Left ventricle myocardium inferior (tissue), 1 donor: ENCODE results near the gene GCLC. TPM values are rescaled to one million over a fixed set of nuclear protein-coding genes. Genes with fewer than 3 reads are reported as not detected.

ENCODE experiments used
- DNase-seq: peaks from one replicate; pipeline ENCODE4 v3.0.0-alpha.2; 2020
- H3K27ac ChIP-seq: fragments of 200-600 bp; replicated peaks from 2 replicates; pipeline ENCODE4 v1.8.0; 2021
- H3K27me3 ChIP-seq: fragments of 200-600 bp; 2 replicates; pipeline ENCODE4 v1.8.0; 2021; ENCODE audit warnings: low read depth
- H3K36me3 ChIP-seq: fragments of 200-600 bp; 2 replicates; pipeline ENCODE4 v1.8.0; 2021
- H3K4me1 ChIP-seq: fragments of 200-600 bp; 2 replicates; pipeline ENCODE4 v1.8.0; 2021
- H3K4me3 ChIP-seq: fragments of 200-600 bp; 2 replicates; pipeline ENCODE4 v1.8.0; 2021; ENCODE audit warnings: mild to moderate bottlenecking, moderate library complexity
- H3K9me3 ChIP-seq: fragments of 200-600 bp; replicated peaks from 2 replicates; pipeline ENCODE4 v1.8.0; 2021
- intact Hi-C: fragments of 100-400 bp; cut with micrococcal nuclease; formaldehyde crosslinking; loops from one replicate; pipeline ENCODE4 v1.11.0; 2022
- total RNA-seq: library from RNA; stranded (reverse); fragmentation: NEBNext Ultra II Directional; extraction: Animal tissue kit (Norgen Biotek cat#: 25700); gene quantifications from one replicate; pipeline ENCODE4 v1.2.1, GENCODE V29; 2021
- TF ChIP-seq, protein P1 (sequence below): fragments of 200-600 bp; IDR thresholded peaks from 2 replicates; pipeline ENCODE4 v1.8.0; 2021; ENCODE audit warnings: antibody characterized with exemption, mild to moderate bottlenecking, borderline replicate concordance
- donor health status: DM: no; HTN: yes; CAD: no; lungs with severe emphysema.

Gene GCLC
- total RNA-seq, 1 donor from 2014 or later: 30.3 TPM

DNA sequence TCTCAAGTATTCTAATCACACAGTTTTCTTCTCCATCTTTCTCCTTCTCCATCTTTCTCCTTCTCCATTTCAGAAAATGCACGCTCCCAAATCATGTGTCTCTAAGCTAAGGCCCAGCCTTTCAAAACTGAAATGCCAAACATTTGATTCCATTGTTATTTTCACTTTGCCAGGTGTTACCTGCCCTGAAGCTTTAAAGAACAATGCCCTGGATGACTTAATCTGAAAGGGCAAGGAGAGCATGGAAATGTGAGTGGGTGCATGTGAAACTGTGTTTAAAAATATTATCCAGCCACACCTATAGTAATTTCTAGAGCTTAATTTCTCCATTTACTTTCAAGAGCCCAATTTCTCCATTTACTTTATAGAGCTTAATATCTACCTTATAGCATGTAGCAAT is 42.4 kb upstream of the GCLC start:
- Histone ChIP-seq H3K9me3 (no peaks in the 10 kb centered on the region), H3K27me3 (no peaks in the 10 kb centered on the region), H3K4me3 (no peak overlapping the region), H3K4me1 (no peaks in the 10 kb centered on the region), H3K27ac (no peak overlapping the region), H3K36me3 (no peaks in the 10 kb centered on the region)
- intact Hi-C loops: no loop called here
- TF ChIP-seq, protein P1, sequence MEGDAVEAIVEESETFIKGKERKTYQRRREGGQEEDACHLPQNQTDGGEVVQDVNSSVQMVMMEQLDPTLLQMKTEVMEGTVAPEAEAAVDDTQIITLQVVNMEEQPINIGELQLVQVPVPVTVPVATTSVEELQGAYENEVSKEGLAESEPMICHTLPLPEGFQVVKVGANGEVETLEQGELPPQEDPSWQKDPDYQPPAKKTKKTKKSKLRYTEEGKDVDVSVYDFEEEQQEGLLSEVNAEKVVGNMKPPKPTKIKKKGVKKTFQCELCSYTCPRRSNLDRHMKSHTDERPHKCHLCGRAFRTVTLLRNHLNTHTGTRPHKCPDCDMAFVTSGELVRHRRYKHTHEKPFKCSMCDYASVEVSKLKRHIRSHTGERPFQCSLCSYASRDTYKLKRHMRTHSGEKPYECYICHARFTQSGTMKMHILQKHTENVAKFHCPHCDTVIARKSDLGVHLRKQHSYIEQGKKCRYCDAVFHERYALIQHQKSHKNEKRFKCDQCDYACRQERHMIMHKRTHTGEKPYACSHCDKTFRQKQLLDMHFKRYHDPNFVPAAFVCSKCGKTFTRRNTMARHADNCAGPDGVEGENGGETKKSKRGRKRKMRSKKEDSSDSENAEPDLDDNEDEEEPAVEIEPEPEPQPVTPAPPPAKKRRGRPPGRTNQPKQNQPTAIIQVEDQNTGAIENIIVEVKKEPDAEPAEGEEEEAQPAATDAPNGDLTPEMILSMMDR: no peak
- no peak for DNase-seq

DNA sequence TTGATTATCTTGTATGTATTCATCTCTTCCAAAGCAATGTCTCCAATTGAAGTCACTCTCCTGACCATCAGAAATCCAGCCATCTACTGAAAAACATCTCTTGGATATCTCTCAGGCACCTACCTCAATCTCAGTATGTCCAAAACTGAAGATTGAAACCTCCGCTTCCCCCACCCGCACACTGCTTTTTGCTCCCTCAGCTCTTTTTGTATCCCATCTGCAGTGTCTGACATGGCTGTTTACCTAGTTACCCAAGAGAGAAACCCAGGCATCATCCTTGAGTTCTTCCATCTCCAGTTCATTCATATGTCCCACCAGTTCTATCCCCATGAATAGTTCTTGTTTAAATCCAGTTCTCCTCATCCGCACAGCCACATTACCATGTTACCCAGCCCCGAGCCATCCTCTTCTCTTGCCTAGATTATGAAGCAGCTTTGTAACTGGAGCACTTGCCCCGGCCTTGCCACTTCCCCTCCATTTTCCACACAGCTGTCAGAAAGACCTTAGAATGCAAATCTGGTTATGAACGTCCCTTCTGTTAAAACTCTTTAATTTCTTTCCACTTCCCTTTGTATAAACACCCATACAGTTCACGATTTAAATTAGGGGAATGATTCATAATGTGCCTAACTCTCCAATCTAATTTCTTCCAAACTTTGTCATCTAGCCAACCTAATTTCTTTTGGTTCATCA is 40.5 kb upstream of the GCLC start:
- Histone ChIP-seq H3K27ac (no peak overlapping the region), H3K9me3 (no peaks in the 10 kb centered on the region), H3K27me3 (no peaks in the 10 kb centered on the region), H3K36me3 (no peaks in the 10 kb centered on the region), H3K4me1 (no peaks in the 10 kb centered on the region), H3K4me3 (no peak overlapping the region)
- TF ChIP-seq, protein P1: no peak
- no peak for DNase-seq
- intact Hi-C loops: no loop called here

DNA sequence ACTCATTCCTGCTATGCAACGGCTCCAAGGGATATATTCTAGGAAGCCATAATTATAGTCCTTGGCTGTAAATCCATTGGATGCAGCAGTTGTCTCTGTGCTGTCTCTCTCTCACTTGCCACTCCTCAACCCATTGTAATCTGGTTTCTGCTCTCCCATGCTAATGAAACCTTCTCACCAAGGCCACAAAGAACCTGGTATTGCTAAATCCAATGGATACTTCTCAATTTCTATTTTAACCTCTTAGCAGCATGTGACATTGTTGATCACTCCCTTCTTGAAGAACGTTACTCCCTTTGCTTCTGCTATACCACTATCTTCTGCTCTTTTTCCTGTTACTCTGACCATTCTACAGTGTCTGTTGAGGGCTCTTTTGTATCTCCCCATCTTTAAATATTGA is 39.8 kb upstream of the GCLC start:
- Histone ChIP-seq H3K9me3 (no peaks in the 10 kb centered on the region), H3K4me3 (no peak overlapping the region), H3K27me3 (no peaks in the 10 kb centered on the region), H3K27ac (no peak overlapping the region), H3K36me3 (no peaks in the 10 kb centered on the region), H3K4me1 (no peaks in the 10 kb centered on the region)
- intact Hi-C loops: no loop called here
- TF ChIP-seq, protein P1: no peak
- no peak for DNase-seq

DNA sequence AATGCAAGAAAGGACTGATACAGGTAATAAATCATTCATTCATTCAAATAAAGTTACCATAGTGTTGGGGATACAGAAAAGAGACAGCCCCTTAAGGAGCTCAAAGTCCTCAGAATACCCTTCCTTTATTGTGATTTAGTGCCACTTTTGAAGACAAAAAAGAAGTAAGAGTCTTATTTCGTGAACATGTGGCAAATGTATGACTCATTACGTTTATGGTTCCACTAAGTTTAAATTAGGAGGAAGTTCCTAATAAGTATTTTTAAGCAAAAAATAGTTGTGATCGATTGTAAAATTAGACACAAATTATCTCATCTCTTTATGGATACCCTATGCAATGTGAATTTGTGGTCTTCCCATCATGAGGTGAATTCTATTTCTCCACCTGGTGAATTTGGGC is 38.5 kb upstream of the GCLC start:
- no peak for DNase-seq
- TF ChIP-seq, protein P1: no peak
- intact Hi-C loops: no loop called here
- Histone ChIP-seq H3K36me3 (no peaks in the 10 kb centered on the region), H3K27ac (no peak overlapping the region), H3K4me3 (no peak overlapping the region), H3K27me3 (no peaks in the 10 kb centered on the region), H3K9me3 (no peaks in the 10 kb centered on the region), H3K4me1 (no peaks in the 10 kb centered on the region)

DNA sequence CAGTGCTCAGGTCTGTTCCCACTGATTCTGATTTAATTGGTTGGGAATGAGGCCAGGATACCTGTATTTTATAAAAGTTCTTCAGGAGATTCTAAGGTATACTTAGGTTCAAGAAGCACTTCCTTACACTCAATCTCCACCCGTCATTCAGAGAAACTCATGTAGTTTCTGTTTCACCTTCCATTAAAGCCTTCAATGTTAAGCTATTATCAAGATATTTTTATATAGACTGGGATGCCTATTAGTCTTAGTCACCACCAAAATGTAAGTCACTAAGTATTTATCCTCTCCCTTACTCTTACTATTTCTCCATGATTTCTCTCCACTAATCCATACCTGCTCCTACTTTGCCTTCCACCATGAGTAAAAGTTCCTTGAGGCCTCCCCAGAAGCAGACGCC is 38.1 kb upstream of the GCLC start:
- no peaks in the 10 kb centered on the region for H3K4me1 ChIP-seq

More for the DNA sequence above, 38.1 kb upstream of the GCLC start:
- no peaks in the 10 kb centered on the region for H3K9me3 ChIP-seq
- intact Hi-C loops: no loop called here
- H3K36me3 ChIP-seq: no peaks in the 10 kb centered on the region
- no peak overlapping the region for H3K27ac ChIP-seq
- no peak for DNase-seq
- no peaks in the 10 kb centered on the region for H3K27me3 ChIP-seq
- TF ChIP-seq, protein P1: no peak
- H3K4me3 ChIP-seq: no peak overlapping the region
